ENCODE measurements around the gene SLC25A15.

DNA sequence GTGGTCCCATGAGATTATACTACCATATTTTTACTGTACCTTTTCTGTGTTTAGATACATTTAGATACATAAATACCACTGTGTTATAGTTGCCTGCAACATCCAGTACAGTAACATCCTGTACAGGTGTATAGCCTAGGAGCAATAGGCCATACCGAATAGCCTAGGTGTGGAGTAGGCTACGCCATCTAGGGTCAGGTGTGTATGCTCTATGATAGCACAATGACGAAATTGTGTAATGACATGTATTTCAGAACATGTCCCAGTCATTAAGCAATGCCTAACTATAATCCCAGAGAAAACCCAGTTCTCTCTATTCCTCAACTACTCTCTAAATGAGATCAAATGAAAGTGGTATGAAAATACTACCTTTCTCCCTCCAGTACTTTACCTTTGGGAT is 3.9 kb downstream of the SLC25A15 start:
- TF ChIP-seq POLR2A (IDR thresholded peaks at IDR 0.05; ENCODE audit: low read length) (no peak), GATA1 (IDR thresholded peaks at IDR 0.05; ENCODE audit: low read depth, low read length) (no peak)

Data from erythroblast (primary cell).